Heart right ventricle (tissue), 16 donors: ENCODE measurements around the gene ZNF532. TPM values are rescaled to one million over a fixed set of nuclear protein-coding genes. Genes with fewer than 3 reads are reported as not detected.

ENCODE experiments used
- ATAC-seq, 8 donors: fragments of 200-7000 bp; cut with Tn5 transposase; one replicate each; pipeline ENCODE4 v1.9.1; 2020; ENCODE audit warnings: mild to moderate bottlenecking in 8 of 8, moderate library complexity in 8 of 8, moderate number of reproducible peaks in 1 of 8
- DNase-seq, 2 donors: peaks; one replicate each; pipeline ENCODE4 v3.0.0-alpha.2; 2020
- H3K27ac ChIP-seq, 10 donors: fragments of 200-600 bp; sonication (generic) in 2 of 10; one replicate each; pipeline versions ENCODE4 v1.5.0 to v1.8.0; 2020 to 2022; ENCODE audit warnings: mild to moderate bottlenecking in 3 of 10
- H3K27me3 ChIP-seq, 7 donors: fragments of 200-600 bp; one replicate each; pipeline ENCODE4 v1.8.0; 2021 to 2022; ENCODE audit warnings: mild to moderate bottlenecking in 2 of 7
- H3K36me3 ChIP-seq, 9 donors: fragments of 200-600 bp; sonication (generic) in 1 of 9; one replicate each; pipeline versions ENCODE4 v1.5.0 to v1.8.0; 2020 to 2022; ENCODE audit warnings: mild to moderate bottlenecking in 2 of 9
- H3K4me1 ChIP-seq, 9 donors: fragments of 200-600 bp; sonication (generic) in 1 of 9; one replicate each; pipeline versions ENCODE4 v1.5.0 to v1.8.0; 2020 to 2022; ENCODE audit warnings: mild to moderate bottlenecking in 4 of 9
- H3K4me3 ChIP-seq, 10 donors: fragments of 200-600 bp; sonication (generic) in 2 of 10; one replicate each; pipeline versions ENCODE4 v1.5.0 to v1.8.0; 2020 to 2022; ENCODE audit warnings: mild to moderate bottlenecking in 7 of 10, moderate library complexity in 2 of 10
- H3K9me3 ChIP-seq, 11 donors: fragments of 200-600 bp in 10 of 11; sonication (generic) in 2 of 11; one replicate each; pipeline versions ENCODE4 v1.5.0 to v1.8.0; 2013 to 2022; ENCODE audit warnings: mild to moderate bottlenecking in 2 of 11, control low read depth in 1 of 11, moderate library complexity in 1 of 11
- WGBS, 2 donors: extraction: QIAGEN DNeasy Blood & Tissue Kit; methylation state at CpG; one replicate each; pipeline ENCODE4 v1.1.7; 2013; ENCODE audit warnings: inconsistent platforms in 1 of 2; 5-methylcytosine and 5-hydroxymethylcytosine counted together
- intact Hi-C, 10 donors: fragments of 100-400 bp; cut with DNase I; formaldehyde crosslinking; loops; one replicate each; pipeline versions ENCODE4 v1.11.1 to v1.14.2; 2022
- polyA plus RNA-seq, 2 donors: library from polyadenylated mRNA; stranded (reverse); fragments of 200-250 nt; gene quantifications; one replicate each; pipeline ENCODE4 v1.2.3, GENCODE V29; 2013
- total RNA-seq, 10 donors: library from RNA; stranded (reverse); fragmentation: NEBNext Ultra II Directional in 3 of 10; extraction: Animal tissue kit (Norgen Biotek cat#: 25700) in 3 of 10; gene quantifications; one replicate each; pipeline versions ENCODE4 v1.2.1 to v1.2.4, GENCODE V29; 2021 to 2023
- TF ChIP-seq, protein P1 (sequence below), 9 donors: fragments of 200-600 bp; sonication (generic) in 2 of 9; IDR thresholded peaks; one replicate each; pipeline versions ENCODE4 v1.5.0 to v1.8.0; 2021 to 2022; ENCODE audit warnings: antibody characterized with exemption in 9 of 9, mild to moderate bottlenecking in 5 of 9, moderate library complexity in 1 of 9
- donor health status: Arrhythmogenic right ventricular cardiomyopathy.
- donor health status: ischemic (EF 13 %, LVEDD 7.1; RV severe dilation, severe dysfunction).
- donor health status: healthy with polysubstance abuse.
- donor health status: DM: no; HTN: yes; CAD: no.
- donor health status: DM: no; HTN: no; CAD: no.
- donor health status: ischemic (EF 25% LVEDD 6.9; RV normal size, moderate dysfunction).
- donor health status: ischemic (EF 25% LVEDD 5.7; RV mildly dilated, moderate dysfunction).
- donor health status: healthy.
- donor health status: DM: yes; HTN: yes; CAD: no.
- donor health status: Ischemic cardiomyopathy.
- donor health status: ischemic (EF 35%, LVEDD 5.7; RV mildly dilated, moderate dysfunction).
- donor health status: nonischemic (EF 11% LVEDD 7.7; RV severe dilation, severe dysfunction).
- donor health status: DM: yes; HTN: yes; CAD: no.
- donor health status: PGD.
- donor health status: ischemic (EF 29% LVEDD 5.4; RV normal size, mild dysfunction).
- donor health status: nonischemic (EF 23%, LVEDD 6.1; RV moderate dilation, normal function).

Gene ZNF532
- total and polyA plus RNA-seq, 12 donors: 13.8 to 71.4 (median 64.6) TPM

- ATAC-seq: peak in 1 of 8 donors; percentile 27
- Histone ChIP-seq H3K4me1 (peaks cover 4 to 38% (median 14%) of the 10 kb centered on the region in 9 donors), H3K36me3 (peaks cover 0 to 68% (median 6%) of the 10 kb centered on the region in 9 donors), H3K9me3 (no peaks in the 10 kb centered on the region), H3K4me3 (no peak overlapping the region), H3K27ac (peak overlapping the region in 4 of 10 donors; percentile 13 to 60 (median 28)), H3K27me3 (no peaks in the 10 kb centered on the region)
- DNase-seq: no peak
- TF ChIP-seq, protein P1, sequence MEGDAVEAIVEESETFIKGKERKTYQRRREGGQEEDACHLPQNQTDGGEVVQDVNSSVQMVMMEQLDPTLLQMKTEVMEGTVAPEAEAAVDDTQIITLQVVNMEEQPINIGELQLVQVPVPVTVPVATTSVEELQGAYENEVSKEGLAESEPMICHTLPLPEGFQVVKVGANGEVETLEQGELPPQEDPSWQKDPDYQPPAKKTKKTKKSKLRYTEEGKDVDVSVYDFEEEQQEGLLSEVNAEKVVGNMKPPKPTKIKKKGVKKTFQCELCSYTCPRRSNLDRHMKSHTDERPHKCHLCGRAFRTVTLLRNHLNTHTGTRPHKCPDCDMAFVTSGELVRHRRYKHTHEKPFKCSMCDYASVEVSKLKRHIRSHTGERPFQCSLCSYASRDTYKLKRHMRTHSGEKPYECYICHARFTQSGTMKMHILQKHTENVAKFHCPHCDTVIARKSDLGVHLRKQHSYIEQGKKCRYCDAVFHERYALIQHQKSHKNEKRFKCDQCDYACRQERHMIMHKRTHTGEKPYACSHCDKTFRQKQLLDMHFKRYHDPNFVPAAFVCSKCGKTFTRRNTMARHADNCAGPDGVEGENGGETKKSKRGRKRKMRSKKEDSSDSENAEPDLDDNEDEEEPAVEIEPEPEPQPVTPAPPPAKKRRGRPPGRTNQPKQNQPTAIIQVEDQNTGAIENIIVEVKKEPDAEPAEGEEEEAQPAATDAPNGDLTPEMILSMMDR (IDR thresholded peaks at IDR 0.05): no peak
- intact Hi-C loops: no loop called here
- WGBS, 2 donors: 33 to 98% methylated on average over 1 of the region's 1 CpG
These were observed 95.8 kb downstream of the ZNF532 start for GRCh38 chr18:58960508-58960907.

GRCh38 chr18:58960946-58961722, 96.5 kb downstream of the ZNF532 start:
- DNase-seq (no peak), ATAC-seq (peak in 7 of 8 donors; percentile 41 to 94 (median 65))
- Histone ChIP-seq H3K27ac (peak overlapping the region in 4 of 10 donors; percentile 13 to 60 (median 28)), H3K36me3 (peaks cover 0 to 62% (median 6%) of the 10 kb centered on the region in 9 donors), H3K27me3 (no peaks in the 10 kb centered on the region), H3K9me3 (no peaks in the 10 kb centered on the region), H3K4me3 (no peak overlapping the region), H3K4me1 (peaks cover 4 to 41% (median 18%) of the 10 kb centered on the region in 9 donors)
- TF ChIP-seq, protein P1 (IDR thresholded peaks at IDR 0.05): no peak
- intact Hi-C loops: no loop called here
- WGBS, 2 donors: 90 to 93% methylated on average over 14 of the region's 14 CpGs

DNA sequence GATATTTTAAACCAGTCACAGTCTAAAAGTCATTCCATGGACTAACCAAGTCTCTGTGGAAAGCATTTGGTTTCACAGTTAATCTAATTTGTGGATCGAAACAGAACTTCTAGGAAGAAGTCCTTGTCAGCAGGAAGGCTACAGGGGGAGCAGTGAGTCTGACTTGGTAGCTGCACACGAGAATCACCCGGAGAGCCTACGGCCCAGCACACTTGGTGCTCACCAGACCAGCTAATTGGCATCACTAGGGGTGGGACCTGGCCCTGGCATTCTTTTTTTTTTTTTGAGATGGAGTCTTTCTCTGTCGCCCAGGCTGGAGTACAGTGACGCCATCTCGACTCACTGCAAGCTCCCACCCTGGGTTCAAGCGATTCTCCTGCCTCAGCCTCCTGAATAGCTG, 97.7 kb downstream of the ZNF532 start:
- no peak overlapping the region for H3K27ac ChIP-seq
- H3K27me3 ChIP-seq: no peaks in the 10 kb centered on the region
- ATAC-seq (no peak), DNase-seq (no peak)
- TF ChIP-seq, protein P1 (IDR thresholded peaks at IDR 0.05): no peak
- peaks cover 4 to 53% (median 27%) of the 10 kb centered on the region in 9 donors for H3K4me1 ChIP-seq
- H3K36me3 ChIP-seq: peaks cover 0 to 61% (median 6%) of the 10 kb centered on the region in 9 donors
- H3K4me3 ChIP-seq: no peak overlapping the region
- no peaks in the 10 kb centered on the region for H3K9me3 ChIP-seq
- intact Hi-C loops: no loop called here
- 97% methylated on average over 8 of the region's 8 CpGs for WGBS, 2 donors

GRCh38 chr18:58965291-58966004, 100.8 kb downstream of the ZNF532 start:
- intact Hi-C loops: no loop called here
- H3K36me3 ChIP-seq: peaks cover 0 to 67% (median 6%) of the 10 kb centered on the region in 9 donors
- no peaks in the 10 kb centered on the region for H3K9me3 ChIP-seq
- peaks cover 4 to 65% (median 40%) of the 10 kb centered on the region in 9 donors for H3K4me1 ChIP-seq
- H3K4me3 ChIP-seq: no peak overlapping the region
- 53 to 58% methylated on average over 5 of the region's 5 CpGs for WGBS, 2 donors
- H3K27me3 ChIP-seq: no peaks in the 10 kb centered on the region
- peak overlapping the region in 7 of 10 donors; percentile 3 to 71 (median 56) for H3K27ac ChIP-seq
- TF ChIP-seq, protein P1 (IDR thresholded peaks at IDR 0.05): no peak
- no peak for DNase-seq
- ATAC-seq: peak in 1 of 8 donors; percentile 25
